Activated naive CD4-positive, alpha-beta T cell treated with anti-CD3 and anti-CD28 coated beads, Interleukin-2, amount 50 U/mL, for 24 hours (primary cell): ENCODE data around the gene RIOK2.

Experiments
- H3K27ac Mint-ChIP-seq: one replicate; pipeline ENCODE4 v1.8.0; 2021; ENCODE audit warnings: mild to moderate bottlenecking, mixed read lengths
- H3K27me3 Mint-ChIP-seq: one replicate; pipeline ENCODE4 v1.8.0; 2021; ENCODE audit warnings: mixed read lengths
- H3K36me3 Mint-ChIP-seq: one replicate; pipeline ENCODE4 v1.8.0; 2021; ENCODE audit warnings: mixed read lengths
- H3K4me1 Mint-ChIP-seq: one replicate; pipeline ENCODE4 v1.8.0; 2021; ENCODE audit warnings: mixed read lengths
- H3K4me3 Mint-ChIP-seq: one replicate; pipeline ENCODE4 v1.8.0; 2021; ENCODE audit warnings: mild to moderate bottlenecking, mixed read lengths
- H3K9me3 Mint-ChIP-seq: one replicate; pipeline ENCODE4 v1.8.0; 2021; ENCODE audit warnings: mixed read lengths

RIOK2 gene

DNA sequence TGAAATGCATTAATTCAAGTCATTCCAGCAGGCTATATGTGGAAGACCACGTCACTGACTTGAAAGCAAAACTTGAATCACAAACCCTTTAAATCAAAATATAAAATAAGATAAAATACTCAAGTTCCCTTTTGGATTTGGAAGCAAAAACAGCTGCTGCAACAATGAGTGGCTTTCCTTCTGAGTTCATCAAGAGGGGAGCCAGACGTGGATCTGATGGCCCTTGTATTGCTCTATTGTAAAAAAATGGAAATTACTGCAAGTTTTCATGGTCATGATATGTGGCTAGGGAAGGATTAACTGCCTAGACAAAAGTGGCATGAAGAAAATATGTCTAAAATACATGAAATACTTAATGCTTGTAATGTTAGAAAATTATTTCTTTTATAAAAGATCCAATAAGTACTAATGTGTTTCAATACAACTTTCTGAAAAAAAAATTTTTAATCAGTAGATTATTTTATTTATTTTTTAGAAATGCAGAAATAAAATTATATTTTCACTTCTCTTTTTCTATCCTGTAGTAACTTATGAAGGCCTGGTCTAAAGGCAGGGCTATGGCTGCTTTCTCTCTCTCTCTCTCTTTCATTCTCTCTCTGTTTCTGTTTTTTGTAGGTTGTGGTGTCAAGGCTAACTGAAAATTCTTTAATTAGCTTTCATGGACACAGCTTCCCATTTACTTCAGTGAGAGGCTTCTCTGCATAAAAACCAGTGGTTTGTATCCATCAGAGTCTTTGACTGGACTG is 64.6 kb downstream of the RIOK2 start:
- H3K4me1 Mint-ChIP-seq = no peaks in the 10 kb centered on the region

DNA sequence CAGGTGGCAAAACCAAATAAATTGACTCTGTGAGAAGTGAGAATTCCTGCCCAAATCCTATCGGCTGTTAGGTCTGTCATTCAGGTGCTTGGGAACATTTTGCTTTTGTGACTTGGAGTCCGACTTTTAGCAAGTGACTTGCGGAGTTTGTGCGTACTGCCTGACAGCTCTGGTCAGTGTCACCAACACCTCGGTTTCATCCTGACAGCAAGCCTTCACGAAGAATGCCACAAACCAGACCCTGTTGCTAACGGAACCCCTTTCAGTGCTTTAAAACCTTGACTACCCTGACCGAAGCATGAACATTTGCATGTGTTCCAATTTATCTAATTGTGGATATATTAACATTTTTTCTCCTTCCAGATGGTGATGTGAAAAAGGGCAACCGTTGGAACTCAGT is 67.1 kb downstream of the RIOK2 start:
- no peaks in the 10 kb centered on the region for H3K36me3 Mint-ChIP-seq
- H3K27ac Mint-ChIP-seq = no peak overlapping the region
- peaks cover 11% of the 10 kb centered on the region for H3K4me1 Mint-ChIP-seq
- H3K4me3 Mint-ChIP-seq = no peak overlapping the region
- no peaks in the 10 kb centered on the region for H3K9me3 Mint-ChIP-seq
- no peaks in the 10 kb centered on the region for H3K27me3 Mint-ChIP-seq

More for the DNA sequence above, 64.6 kb downstream of the RIOK2 start:
- Mint-ChIP-seq H3K27ac (no peak overlapping the region), H3K36me3 (no peaks in the 10 kb centered on the region), H3K27me3 (peaks cover 2% of the 10 kb centered on the region), H3K9me3 (no peaks in the 10 kb centered on the region), H3K4me3 (no peak overlapping the region)

DNA sequence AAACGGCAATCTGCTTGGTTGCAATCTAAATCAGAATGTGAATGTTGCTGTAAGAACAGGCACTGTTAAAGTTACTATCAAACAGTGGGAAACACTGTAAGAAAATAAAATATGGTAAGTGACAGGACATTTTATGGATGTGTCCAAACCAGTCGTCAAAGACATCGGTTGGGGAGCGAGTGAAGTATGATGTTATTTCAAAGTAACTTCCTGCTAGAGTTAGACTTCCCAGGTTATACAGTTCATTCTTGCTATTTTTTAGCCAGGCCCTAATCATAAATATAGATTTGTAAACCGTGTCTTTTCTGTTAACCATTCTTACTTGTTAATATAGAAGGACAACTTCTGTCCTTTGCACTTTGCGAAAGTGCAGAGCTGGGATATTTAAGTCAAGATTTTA is 70.8 kb downstream of the RIOK2 start:
- Mint-ChIP-seq H3K27me3 (no peaks in the 10 kb centered on the region), H3K27ac (no peak overlapping the region), H3K4me3 (no peak overlapping the region), H3K36me3 (no peaks in the 10 kb centered on the region), H3K4me1 (peaks cover 11% of the 10 kb centered on the region), H3K9me3 (no peaks in the 10 kb centered on the region)

DNA sequence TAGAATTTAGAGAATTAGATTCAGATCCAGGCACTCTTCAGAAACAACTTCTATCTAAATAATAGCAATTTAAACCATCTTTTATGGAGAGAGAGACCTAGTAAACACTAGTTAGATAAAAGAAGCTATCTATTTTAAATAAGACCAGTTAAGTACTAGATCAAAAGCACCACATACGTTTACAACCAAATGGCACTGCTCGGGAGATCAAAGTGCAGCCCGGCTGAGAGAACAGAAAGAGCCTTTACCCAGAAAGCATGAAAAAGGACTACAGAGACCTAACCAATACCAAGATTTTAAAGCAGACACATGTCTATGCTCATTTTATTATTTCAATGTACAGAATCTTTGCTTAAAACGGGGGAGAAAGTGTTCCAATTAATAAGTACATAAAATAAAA is 71.4 kb downstream of the RIOK2 start:
- no peaks in the 10 kb centered on the region for H3K9me3 Mint-ChIP-seq

DNA sequence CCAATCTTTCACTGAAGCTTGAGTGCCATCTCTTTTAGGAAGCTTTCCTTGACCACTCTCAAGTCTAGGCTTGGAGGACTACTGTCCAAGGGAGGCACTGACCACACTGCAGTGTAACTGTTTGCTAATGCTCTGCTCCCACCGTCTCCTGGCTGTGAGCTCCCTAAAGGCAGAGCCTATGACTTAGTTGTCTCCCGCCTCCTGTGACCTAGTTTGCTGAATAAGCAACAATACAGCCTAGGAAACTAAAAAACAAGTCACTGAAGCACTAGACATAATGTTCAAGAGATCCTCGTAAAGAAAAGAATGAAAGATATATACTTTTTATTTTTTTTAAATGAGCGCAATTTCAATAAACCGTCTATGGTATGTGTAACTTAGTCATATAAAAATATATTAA is 72.0 kb downstream of the RIOK2 start:
- Mint-ChIP-seq H3K4me3 (no peak overlapping the region), H3K4me1 (peaks cover 11% of the 10 kb centered on the region), H3K27me3 (no peaks in the 10 kb centered on the region), H3K9me3 (no peaks in the 10 kb centered on the region), H3K27ac (no peak overlapping the region), H3K36me3 (no peaks in the 10 kb centered on the region)

More for the DNA sequence above, 71.4 kb downstream of the RIOK2 start:
- no peak overlapping the region for H3K27ac Mint-ChIP-seq
- no peaks in the 10 kb centered on the region for H3K27me3 Mint-ChIP-seq
- H3K4me1 Mint-ChIP-seq = peaks cover 11% of the 10 kb centered on the region
- no peak overlapping the region for H3K4me3 Mint-ChIP-seq
- no peaks in the 10 kb centered on the region for H3K36me3 Mint-ChIP-seq
